GM18867 (cell line): Measurements from ENCODE around the gene LHFPL2.

ENCODE experiments used
- ATAC-seq: cut with Tn5 transposase; IDR thresholded peaks from one replicate; pipeline ENCODE4 v1.9.1; 2021; ENCODE audit warnings: mild to moderate bottlenecking, moderate library complexity; ENCODE audit not compliant: unreplicated experiment

The LHFPL2 gene

GRCh38 chr5:78642701-78643100, 5.9 kb downstream of the LHFPL2 start:
- ATAC-seq: no peak

- peak; percentile 39 for ATAC-seq
Measured at GRCh38 chr5:78640662-78641474, 7.7 kb downstream of the LHFPL2 start.

- ATAC-seq: no peak
Measured at GRCh38 chr5:78639791-78640190, 8.8 kb downstream of the LHFPL2 start.

DNA sequence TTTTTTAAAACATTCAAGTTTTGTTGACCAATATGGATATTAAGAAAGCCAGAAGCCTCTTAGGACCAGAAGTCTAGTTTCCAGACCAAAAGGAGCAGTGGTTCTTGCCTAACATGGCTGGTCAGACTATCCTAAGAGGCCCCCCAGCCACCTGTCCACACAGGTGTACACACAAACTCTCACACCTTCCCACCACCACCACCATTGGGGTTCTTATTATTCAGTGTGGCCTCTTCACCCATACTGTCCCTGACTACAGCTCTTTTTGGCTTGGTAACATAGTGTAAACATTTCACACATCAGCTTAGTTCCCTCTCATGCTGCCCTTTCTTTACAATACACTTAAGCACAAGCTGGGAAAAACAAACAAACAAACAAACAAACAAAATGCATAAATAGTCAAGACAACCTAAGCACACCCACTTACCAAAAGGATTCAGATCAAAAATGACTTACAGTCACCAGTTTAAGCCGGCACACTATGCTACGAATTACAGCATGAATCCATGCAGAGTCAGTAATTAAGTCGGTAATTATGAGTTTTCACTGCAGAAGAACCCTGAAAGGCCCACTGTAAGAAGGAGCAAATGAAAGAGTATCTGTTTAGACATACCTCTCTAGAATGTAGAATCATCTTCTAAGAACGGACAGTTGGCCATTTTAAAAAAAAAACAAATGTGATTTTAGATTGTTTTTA, 9.5 kb downstream of the LHFPL2 start:
- peak; percentile 58 for ATAC-seq

DNA sequence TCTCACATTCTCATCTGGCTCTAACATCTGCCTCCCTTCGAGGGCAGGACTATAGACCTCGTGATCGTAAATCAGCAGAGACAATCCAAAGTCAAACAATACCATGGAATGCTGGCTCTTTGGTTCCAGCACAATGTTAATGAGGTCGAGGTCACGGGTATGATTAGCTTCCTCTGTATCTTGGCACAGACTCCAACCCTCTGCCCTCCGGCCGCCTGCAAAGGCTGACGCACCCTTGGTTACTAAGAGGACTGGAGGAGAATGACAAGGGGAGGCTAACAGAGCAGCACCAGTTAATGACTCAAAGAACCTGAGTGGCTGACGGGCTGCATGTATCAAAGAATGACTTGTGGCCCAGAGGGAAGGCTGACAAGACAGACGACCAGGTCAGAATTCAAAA, 10.1 kb downstream of the LHFPL2 start:
- no peak for ATAC-seq

DNA sequence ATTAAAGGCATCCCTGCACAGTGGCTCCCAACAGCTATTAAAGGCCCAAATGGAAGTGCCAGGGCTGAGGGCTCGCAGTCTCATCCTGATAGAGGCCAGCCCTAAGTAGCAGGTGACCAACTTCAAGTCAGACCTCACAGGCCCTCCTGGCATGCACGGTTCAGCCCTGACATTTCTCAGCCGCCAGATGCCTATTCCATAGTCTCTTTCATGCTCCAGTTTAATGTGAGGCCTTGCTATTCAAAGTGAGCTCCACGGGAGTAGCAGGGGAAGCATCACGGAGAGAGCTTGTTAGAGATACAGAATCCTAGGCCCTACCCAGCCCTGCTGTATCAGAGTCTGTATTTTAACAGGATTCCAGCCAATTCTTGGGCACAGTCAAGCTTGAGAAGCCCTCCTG, 11.1 kb downstream of the LHFPL2 start:
- ATAC-seq: no peak

GRCh38 chr5:78636682-78637081, 11.9 kb downstream of the LHFPL2 start:
- ATAC-seq: no peak

DNA sequence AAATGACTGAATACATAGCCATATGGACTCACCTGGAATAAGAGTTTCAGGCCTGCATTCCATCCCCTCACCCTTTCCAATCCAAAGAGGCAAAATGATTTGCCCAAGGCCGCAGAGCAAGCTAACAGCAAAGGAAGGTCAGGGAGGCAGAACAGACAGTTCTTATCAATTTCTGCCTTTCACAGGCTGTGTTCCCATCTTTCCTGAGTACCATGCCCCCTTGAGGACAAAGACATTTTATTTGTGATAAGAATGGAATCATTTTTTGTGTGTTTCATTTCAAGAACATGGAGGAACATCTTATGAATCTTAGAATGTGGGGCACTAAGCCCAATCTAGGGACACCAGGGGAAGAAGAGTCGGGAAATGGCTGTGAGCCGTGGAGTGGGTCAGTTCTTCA, 13.9 kb downstream of the LHFPL2 start:
- no peak for ATAC-seq

DNA sequence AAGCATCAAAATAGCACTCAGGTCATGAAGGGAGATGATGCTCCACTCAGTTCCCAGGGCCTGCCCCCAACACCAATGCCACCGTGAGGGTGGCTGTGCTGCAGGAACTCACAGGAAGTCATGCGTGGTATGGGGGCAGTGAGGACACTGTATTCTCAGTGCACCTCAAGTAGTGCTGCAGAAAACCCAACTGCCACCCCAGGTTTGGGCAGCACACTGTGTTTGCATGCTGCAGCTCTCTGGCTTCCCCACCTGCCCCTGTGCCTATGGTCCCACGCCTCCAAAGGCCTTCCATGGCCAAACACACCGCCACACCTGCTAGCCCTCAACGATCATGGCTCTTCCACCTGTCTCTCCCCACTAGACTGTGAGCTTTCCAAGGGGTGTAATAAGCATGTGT, 14.3 kb downstream of the LHFPL2 start:
- no peak for ATAC-seq

DNA sequence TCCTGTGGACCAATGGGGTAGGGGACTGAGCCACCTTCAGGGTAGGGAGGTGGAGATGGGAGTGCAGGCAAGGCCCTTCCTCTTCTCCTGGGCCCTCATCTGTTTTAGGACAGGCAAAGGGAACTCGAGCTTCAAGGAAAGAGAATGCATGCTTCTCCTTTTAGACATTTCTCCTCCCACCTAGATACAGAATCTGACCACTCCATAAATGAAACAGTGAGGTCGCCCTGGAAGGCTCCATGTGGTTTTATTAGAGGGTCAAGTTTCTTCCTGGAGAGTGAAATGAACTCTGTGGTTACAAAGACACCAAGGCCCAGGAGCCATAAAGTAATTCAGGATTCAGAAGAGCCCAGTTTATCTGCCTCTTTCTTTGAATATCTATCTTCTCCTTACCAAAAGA, 14.9 kb downstream of the LHFPL2 start:
- ATAC-seq: no peak

DNA sequence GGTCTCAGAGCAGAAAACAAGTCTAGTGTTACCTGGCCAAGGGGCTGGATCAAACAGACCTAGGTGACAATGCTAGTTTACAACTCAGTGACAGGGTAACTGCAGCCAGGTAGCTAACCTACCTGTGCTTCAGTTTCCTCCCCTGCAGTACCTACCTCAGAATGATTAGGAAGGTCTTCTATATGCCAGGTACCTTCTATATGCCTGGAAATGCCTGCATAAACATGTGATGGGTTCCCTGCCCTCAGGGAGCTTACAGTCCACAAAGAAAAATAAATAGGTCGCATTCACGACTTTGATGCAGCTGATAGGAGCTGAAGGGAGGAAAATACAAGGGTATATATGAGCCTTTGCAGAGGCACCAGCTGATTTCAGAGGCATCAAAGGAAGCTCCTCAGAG, 16.1 kb downstream of the LHFPL2 start:
- no peak for ATAC-seq

- ATAC-seq: no peak
Measured at GRCh38 chr5:78631931-78632330, 16.6 kb downstream of the LHFPL2 start.

GRCh38 chr5:78630047-78630446, 18.5 kb downstream of the LHFPL2 start:
- no peak for ATAC-seq

DNA sequence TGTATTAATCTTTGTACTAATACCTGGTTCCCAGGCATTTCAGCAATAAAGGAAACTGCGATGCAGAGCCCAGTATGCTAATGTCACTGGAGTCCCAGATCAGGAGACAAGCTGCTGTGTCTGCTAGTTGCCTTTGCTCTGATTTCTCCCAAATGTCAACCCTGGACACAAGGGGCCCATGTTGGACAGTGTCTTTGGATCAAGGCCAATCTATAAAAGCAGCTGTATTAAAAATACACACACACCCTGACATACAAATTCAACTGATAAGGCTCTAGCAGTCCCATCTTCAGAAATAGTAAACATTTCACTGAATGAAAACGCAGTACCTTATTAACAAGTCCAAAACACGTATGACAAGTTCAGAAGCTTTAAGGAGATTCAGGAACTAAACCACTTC, 18.9 kb downstream of the LHFPL2 start:
- no peak for ATAC-seq

- no peak for ATAC-seq
Measured at GRCh38 chr5:78628270-78628992, 20.1 kb downstream of the LHFPL2 start.

DNA sequence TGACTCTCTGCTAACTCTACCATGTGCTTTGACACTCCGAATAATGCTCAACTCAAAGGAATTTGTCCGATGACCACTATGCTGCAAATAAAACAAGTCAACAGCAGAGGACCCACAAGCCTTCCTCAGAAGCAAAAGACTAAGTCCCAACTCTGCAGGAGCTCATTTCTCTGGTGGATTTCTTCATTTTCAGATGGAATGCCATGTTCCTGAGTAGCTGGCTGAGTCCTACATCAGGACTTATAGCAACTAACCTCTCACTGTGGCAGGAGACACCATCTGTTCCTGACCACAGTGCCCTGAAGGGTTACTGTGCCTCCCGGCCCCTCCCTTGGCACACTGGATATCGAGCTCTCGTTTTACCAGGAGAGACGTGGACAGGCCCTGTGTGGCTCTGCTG, 20.8 kb downstream of the LHFPL2 start:
- no peak for ATAC-seq

GRCh38 chr5:78627175-78627574, 21.4 kb downstream of the LHFPL2 start:
- ATAC-seq: no peak

DNA sequence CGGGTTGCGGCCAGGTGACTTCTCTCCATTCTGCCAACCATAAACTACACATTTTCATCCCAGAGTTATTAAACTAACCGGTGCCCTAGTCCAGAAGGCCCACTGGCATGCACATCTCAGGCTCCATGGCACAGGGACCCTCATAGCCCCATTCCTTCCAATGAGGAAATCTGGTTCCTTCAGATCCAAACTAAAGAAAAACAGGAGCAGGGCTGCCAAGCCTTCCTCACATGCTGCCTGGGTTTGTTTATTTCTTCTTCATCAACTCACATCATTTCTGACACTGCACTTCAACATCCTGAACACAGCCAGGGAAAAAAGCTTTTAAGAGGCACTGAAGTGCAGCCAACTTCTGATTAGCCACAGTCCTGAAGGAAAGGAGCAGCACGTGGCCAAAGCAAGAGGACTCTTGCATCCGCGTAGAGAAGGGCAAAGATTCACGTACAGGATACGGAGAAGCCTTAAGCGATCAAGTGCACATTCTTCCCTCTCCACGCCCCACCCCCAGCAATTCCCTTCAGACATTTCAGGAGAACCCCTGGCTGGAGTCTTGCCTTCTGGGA, 22.5 kb downstream of the LHFPL2 start:
- no peak for ATAC-seq

GRCh38 chr5:78624992-78625391, 23.6 kb downstream of the LHFPL2 start:
- ATAC-seq: no peak

DNA sequence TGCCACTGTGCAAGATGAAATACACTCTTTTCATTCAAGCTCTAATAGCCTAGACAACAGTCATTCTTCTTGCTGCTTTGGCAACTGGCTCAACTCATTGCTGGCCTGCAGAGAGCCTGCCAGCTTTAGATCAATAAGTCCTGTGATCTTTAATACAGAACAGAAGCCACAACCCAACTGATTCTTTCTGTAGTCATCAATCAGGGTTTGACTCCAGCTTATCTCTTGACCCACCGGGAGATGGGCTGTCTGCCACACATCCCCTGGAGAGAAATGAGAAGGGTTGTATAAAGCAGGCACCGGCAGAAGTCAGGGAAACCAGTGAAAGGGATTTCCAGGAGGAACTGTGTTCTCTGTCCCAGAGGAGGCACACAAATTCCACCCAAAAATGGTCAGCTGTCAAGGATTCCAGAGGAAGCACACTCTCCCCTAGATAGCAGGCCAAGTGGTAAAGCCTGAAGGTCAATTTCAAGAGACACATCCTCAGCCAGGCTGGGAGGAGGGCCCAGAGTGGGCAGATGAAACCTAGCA, 24.5 kb downstream of the LHFPL2 start:
- no peak for ATAC-seq

GRCh38 chr5:78622302-78622971, 26.1 kb downstream of the LHFPL2 start:
- ATAC-seq: no peak
